DMS 273 (cell line): Measurements from ENCODE around the gene CDC14A.
A peak's percentile ranks its signal among the peaks of the same experiment; 100 is the strongest.

ENCODE experiments used
- DNase-seq: peaks from one replicate; lab custom pipeline; 2025; ENCODE audit not compliant: unreplicated experiment; lab: John Stamatoyannopoulos, UW

Gene CDC14A

GRCh38 chr1:100482167-100482566, 129.9 kb downstream of the CDC14A start:
- no peak for DNase-seq

- DNase-seq: no peak
These were observed 130.4 kb downstream of the CDC14A start for GRCh38 chr1:100482748-100483147.

GRCh38 chr1:100483230-100483629, 130.9 kb downstream of the CDC14A start:
- DNase-seq: no peak

- no peak for DNase-seq
These were observed 133.6 kb downstream of the CDC14A start for GRCh38 chr1:100485855-100486258.

GRCh38 chr1:100494393-100495084, 142.2 kb downstream of the CDC14A start:
- no peak for DNase-seq

GRCh38 chr1:100496896-100497295, 144.6 kb downstream of the CDC14A start:
- DNase-seq: no peak

GRCh38 chr1:100497796-100498195, 145.5 kb downstream of the CDC14A start:
- DNase-seq: no peak

- no peak for DNase-seq
These were observed 147.0 kb downstream of the CDC14A start for GRCh38 chr1:100499194-100499811.

- DNase-seq: no peak
These were observed 149.9 kb downstream of the CDC14A start for GRCh38 chr1:100502052-100502792.

GRCh38 chr1:100506217-100506616, 153.9 kb downstream of the CDC14A start:
- DNase-seq: no peak

GRCh38 chr1:100510451-100510850, 158.1 kb downstream of the CDC14A start:
- peak; percentile 43 for DNase-seq

- no peak for DNase-seq
These were observed 158.8 kb downstream of the CDC14A start for GRCh38 chr1:100511058-100511457.

GRCh38 chr1:100511773-100512172, 159.5 kb downstream of the CDC14A start:
- DNase-seq: peak; percentile 4

GRCh38 chr1:100512803-100513352, 160.6 kb downstream of the CDC14A start:
- no peak for DNase-seq

GRCh38 chr1:100516857-100517256, 164.6 kb downstream of the CDC14A start:
- peak; percentile 7 for DNase-seq

- DNase-seq: no peak
These were observed 165.2 kb downstream of the CDC14A start for GRCh38 chr1:100517515-100517914.

- no peak for DNase-seq
These were observed 165.7 kb downstream of the CDC14A start for GRCh38 chr1:100518023-100518422.

- DNase-seq: peak; percentile 41
These were observed 170.8 kb downstream of the CDC14A start for GRCh38 chr1:100523038-100523652.

- peak; percentile 29 for DNase-seq
These were observed 172.0 kb downstream of the CDC14A start for GRCh38 chr1:100524355-100524754.

GRCh38 chr1:100526894-100527293, 174.6 kb downstream of the CDC14A start:
- DNase-seq: no peak

- DNase-seq: peak; percentile 81
These were observed 176.6 kb downstream of the CDC14A start for GRCh38 chr1:100528871-100529270.
